ENCODE results near the gene LHX8.
"Not testable (repeated sequence)": the region's sequence is repeated elsewhere in the genome, so short reads cannot be mapped to it uniquely, and the experiment has no call there.

The LHX8 gene

DNA sequence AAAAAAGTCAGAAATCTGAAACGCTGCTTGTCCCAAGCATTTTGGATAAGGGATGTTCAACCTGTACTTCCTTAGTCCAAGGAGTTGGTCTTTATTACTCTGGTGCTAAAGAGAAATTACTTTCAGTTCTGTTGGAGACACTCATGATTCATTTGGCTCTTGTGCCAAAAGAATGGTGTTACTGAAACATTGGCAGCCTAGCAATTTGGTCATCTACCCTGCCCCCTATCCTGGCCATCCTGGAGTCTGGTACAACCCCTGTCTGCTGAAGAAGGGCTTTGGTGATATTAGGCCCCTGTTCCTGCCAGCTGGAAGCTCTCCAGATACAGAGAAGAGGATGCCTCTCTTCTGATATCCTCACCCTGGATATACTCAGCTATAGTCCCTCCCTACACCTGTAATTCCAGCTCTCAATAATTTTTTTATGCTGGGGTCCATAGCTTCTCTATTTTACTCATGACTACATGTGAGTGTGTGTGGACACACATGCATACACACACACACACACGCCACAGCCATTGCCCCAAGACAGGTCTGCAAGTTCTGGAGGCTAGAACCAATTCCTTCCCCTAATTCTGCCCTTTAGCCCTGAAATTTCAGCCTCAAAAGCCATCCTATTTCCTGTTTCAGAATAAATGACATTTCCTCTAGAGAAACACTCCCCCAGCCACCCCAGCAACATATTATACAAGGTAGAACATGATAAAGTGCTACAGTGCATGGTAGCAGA, 40.0 kb downstream of the LHX8 start:
- no peak overlapping the region for H3K9ac ChIP-seq
- H3K27me3 ChIP-seq (ENCODE audit: control insufficient read depth, insufficient read depth, low read length), result no peaks in the 10 kb centered on the region
- no peak overlapping the region for H3K4me3 ChIP-seq (ENCODE audit: low read depth, low read length)
- no peak overlapping the region for H3K4me2 ChIP-seq (ENCODE audit: low read length)
- no peak overlapping the region for H3K27ac ChIP-seq
- H3K36me3 ChIP-seq (ENCODE audit: control insufficient read depth, insufficient read depth, low read length), result no peaks in the 10 kb centered on the region
- TF ChIP-seq CTCF (IDR thresholded peaks at IDR 0.05), result no peak
- no peaks in the 10 kb centered on the region for H3K4me1 ChIP-seq
- no peaks in the 10 kb centered on the region for H3K9me3 ChIP-seq (ENCODE audit: control insufficient read depth, low read length)
- H3K79me2 ChIP-seq, result no peaks in the 10 kb centered on the region
- H2AFZ ChIP-seq, result no peak overlapping the region

DNA sequence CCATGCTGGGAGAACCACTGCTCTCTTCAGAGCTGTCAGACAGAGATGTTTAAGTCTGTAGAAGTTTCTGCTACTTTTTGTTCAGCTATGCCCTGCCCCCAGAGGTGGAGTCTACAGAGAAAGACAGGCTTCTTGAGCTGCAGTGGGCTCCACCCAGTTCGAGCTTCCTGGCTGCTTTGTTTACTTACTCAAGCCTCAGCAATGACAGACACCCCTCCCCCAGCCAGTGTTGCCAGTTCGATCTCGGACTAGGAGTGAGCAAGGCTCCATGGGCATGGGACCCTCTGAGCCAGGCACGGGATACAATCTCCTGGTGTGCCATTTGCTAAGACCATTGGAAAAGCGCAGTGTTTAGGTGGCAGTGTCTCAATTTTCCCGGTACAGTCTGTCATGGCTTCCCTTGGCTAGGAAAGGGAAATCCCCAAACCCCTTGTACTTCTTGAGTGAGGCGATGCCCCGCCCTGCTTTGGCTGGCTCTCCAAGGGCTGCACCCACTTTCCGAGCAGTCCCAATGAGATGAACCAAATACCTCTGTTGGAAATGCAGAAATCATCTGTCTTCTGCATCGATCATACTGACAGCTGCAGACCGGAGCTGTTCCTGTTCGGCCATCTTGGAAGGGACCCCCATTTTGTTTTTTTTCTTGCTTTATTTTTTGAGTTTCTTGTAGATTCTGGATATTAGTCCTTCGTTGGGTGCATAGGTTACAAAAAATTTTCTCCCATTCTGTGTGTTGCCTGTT, 47.2 kb downstream of the LHX8 start:
- H3K36me3 ChIP-seq (ENCODE audit: control insufficient read depth, insufficient read depth, low read length); H3K79me2 ChIP-seq; H3K27ac ChIP-seq; H3K4me1 ChIP-seq; H3K9me3 ChIP-seq (ENCODE audit: control insufficient read depth, low read length); H3K27me3 ChIP-seq (ENCODE audit: control insufficient read depth, insufficient read depth, low read length); H3K4me2 ChIP-seq (ENCODE audit: low read length); H2AFZ ChIP-seq; H3K9ac ChIP-seq; H3K4me3 ChIP-seq (ENCODE audit: low read depth, low read length): not testable (repeated sequence)

GRCh38 chr1:75188892-75189291, 54.7 kb downstream of the LHX8 start:
- Histone ChIP-seq H3K4me1 (no peaks in the 10 kb centered on the region), H3K27me3 (ENCODE audit: control insufficient read depth, insufficient read depth, low read length) (no peaks in the 10 kb centered on the region), H3K79me2 (no peaks in the 10 kb centered on the region), H3K4me2 (ENCODE audit: low read length) (no peak overlapping the region), H2AFZ (no peak overlapping the region), H3K4me3 (ENCODE audit: low read depth, low read length) (no peak overlapping the region), H3K9me3 (ENCODE audit: control insufficient read depth, low read length) (no peaks in the 10 kb centered on the region), H3K9ac (no peak overlapping the region), H3K36me3 (ENCODE audit: control insufficient read depth, insufficient read depth, low read length) (no peaks in the 10 kb centered on the region), H3K27ac (no peak overlapping the region)
- TF ChIP-seq CTCF (IDR thresholded peaks at IDR 0.05), result no peak

DNA sequence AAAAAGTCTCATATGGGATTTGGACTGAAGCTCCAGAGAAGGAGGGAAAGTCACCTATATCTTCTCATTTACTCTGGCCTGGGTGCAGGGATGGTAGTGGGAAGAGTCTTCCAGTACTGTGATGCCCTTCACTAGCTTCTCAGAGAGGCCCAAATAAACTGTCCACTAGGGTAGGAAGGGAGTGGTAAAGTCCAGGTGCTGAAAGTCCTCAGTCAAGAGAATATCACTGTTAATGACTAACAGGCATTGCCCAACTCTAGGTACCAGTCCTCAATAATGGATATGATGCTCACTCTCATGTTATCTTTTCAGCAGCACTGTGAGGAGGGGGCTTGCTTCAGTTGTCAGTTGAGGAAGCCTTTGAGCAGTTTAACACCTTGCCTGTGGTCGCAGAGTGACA, 64.0 kb downstream of the LHX8 start:
- Histone ChIP-seq H2AFZ (no peak overlapping the region), H3K27ac (no peak overlapping the region), H3K4me1 (no peaks in the 10 kb centered on the region), H3K9ac (no peak overlapping the region), H3K36me3 (ENCODE audit: control insufficient read depth, insufficient read depth, low read length) (no peaks in the 10 kb centered on the region), H3K9me3 (ENCODE audit: control insufficient read depth, low read length) (no peaks in the 10 kb centered on the region), H3K4me2 (ENCODE audit: low read length) (no peak overlapping the region), H3K4me3 (ENCODE audit: low read depth, low read length) (no peak overlapping the region), H3K79me2 (no peaks in the 10 kb centered on the region), H3K27me3 (ENCODE audit: control insufficient read depth, insufficient read depth, low read length) (no peaks in the 10 kb centered on the region)
- TF ChIP-seq CTCF (IDR thresholded peaks at IDR 0.05), result no peak

GRCh38 chr1:75198761-75199160, 64.6 kb downstream of the LHX8 start:
- Histone ChIP-seq H3K36me3 (ENCODE audit: control insufficient read depth, insufficient read depth, low read length) (no peaks in the 10 kb centered on the region), H3K9me3 (ENCODE audit: control insufficient read depth, low read length) (no peaks in the 10 kb centered on the region), H3K27me3 (ENCODE audit: control insufficient read depth, insufficient read depth, low read length) (no peaks in the 10 kb centered on the region), H3K4me1 (no peaks in the 10 kb centered on the region), H3K79me2 (no peaks in the 10 kb centered on the region), H3K27ac (no peak overlapping the region), H2AFZ (no peak overlapping the region), H3K9ac (no peak overlapping the region), H3K4me2 (ENCODE audit: low read length) (no peak overlapping the region), H3K4me3 (ENCODE audit: low read depth, low read length) (no peak overlapping the region)
- TF ChIP-seq CTCF (IDR thresholded peaks at IDR 0.05), result no peak
